HG02852 (cell line): ENCODE data around the gene DAD1.

ENCODE experiments used
- ATAC-seq: cut with Tn5 transposase; IDR thresholded peaks from one replicate; pipeline ENCODE4 v1.9.1; 2021; ENCODE audit warnings: mild to moderate bottlenecking, moderate library complexity; ENCODE audit not compliant: unreplicated experiment

The DAD1 gene

GRCh38 chr14:22521449-22522239 is 67.4 kb downstream of the DAD1 start:
- ATAC-seq, result no peak

- ATAC-seq, result no peak
These were observed 68.2 kb downstream of the DAD1 start for GRCh38 chr14:22520796-22521195.

DNA sequence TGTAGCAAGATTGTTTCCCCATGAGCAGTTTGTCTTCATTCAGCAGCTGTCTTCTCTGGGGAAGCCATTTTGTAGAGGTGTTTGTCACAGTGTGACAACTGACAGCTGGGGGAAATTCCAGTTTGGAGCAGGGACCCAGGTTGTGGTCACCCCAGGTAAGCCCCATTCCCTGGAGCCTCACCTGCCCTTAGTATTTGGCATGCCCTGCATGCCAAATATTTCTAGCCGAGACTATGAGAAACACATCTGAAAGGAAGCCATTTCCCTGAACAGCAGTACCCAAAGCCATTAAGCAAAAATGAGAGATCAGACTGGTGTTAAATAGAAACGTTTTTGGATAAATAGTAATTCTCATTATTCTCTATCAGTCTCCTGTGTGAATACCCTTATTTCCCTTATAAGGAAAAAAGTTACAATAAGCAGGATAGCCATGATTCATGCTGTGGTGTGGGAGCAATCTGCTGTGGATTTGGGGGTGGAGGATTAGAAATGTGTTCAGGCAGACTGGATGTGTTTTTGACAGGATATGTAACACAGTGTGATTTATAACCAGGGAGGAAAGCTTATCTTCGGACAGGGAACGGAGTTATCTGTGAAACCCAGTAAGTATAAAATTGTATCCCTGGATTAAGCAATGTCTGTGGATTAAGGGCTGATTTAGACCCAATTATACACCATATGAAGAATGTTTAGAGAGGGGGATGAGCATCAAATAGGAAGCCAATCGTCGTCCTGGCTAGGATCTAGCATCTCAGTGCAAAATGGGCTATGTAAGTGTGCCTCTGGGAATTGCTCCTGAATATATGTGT is 68.9 kb downstream of the DAD1 start:
- no peak for ATAC-seq

GRCh38 chr14:22518073-22518472 is 71.0 kb downstream of the DAD1 start:
- no peak for ATAC-seq

DNA sequence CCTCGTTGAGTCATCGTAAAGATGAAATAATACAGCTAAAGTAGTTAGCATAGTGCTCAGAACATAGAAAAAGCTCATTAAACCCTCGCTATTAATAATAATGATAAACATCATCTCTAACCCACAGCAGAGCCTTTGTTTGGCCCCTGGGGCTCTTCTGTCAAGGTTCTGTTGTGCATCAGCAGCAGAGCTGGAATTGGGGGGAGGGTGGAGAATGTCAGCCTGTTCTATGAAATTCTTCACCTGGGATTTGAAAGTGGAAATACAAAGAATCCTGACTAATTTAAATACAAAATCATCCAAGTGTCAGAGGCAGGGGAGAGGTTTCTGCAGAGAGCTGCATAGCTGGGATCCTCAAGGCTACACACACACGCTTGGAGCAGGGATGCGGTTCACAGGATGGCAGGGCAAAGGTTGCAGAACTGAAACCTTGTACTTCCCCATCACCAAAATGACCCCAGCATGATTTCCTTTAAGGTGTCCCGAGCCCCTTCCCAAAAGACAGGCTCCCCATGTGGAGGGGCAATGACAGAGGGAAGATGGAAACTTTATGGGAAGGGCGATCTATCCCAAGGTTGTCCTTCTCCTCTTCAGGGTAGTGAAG is 71.8 kb downstream of the DAD1 start:
- no peak for ATAC-seq

- ATAC-seq, result no peak
These were observed 73.1 kb downstream of the DAD1 start for GRCh38 chr14:22515929-22516328.
